Measurements from ENCODE around the gene GJD3. TPM values are rescaled to one million over a fixed set of nuclear protein-coding genes. Genes with fewer than 3 reads are reported as not detected.

The GJD3 gene
- total and polyA plus RNA-seq, 3 donors from 2014 or later = 2.1 to 2.6 TPM; not detected in 1

GRCh38 chr17:40338058-40338457, 26.5 kb downstream of the GJD3 start:
- H3K4me1 ChIP-seq = peaks cover 81% of the 10 kb centered on the region
- DNase-seq = no peak
- H3K9me3 ChIP-seq = no peaks in the 10 kb centered on the region
- WGBS, 2 donors = 48 to 76% methylated on average over 5 of the region's 5 CpGs
- no peaks in the 10 kb centered on the region for H3K36me3 ChIP-seq (ENCODE audit: low read depth, missing control alignments)
- no peak overlapping the region for H3K4me3 ChIP-seq
- TF ChIP-seq POLR2A (IDR thresholded peaks at IDR 0.05) (no peak), CTCF (IDR thresholded peaks at IDR 0.05) (no peak)
- H3K27me3 ChIP-seq = no peaks in the 10 kb centered on the region
- H3K27ac ChIP-seq = peak overlapping the region; percentile 59 to 97
- intact Hi-C loops (cut with DNase I; ENCODE audit: low total_unique reads) = no loop called here

- H3K4me1 ChIP-seq = peaks cover 87% of the 10 kb centered on the region
- no peaks in the 10 kb centered on the region for H3K27me3 ChIP-seq
- intact Hi-C loops (cut with DNase I; ENCODE audit: low total_unique reads) = no loop called here
- H3K27ac ChIP-seq = peak overlapping the region; percentile 59 to 97
- 39 to 47% methylated on average over 8 of the region's 8 CpGs for WGBS, 2 donors
- no peak overlapping the region for H3K4me3 ChIP-seq
- no peak for TF ChIP-seq CTCF (IDR thresholded peaks at IDR 0.05)
- no peaks in the 10 kb centered on the region for H3K36me3 ChIP-seq (ENCODE audit: low read depth, missing control alignments)
- no peak for DNase-seq
- H3K9me3 ChIP-seq = no peaks in the 10 kb centered on the region
Observed at GRCh38 chr17:40337351-40337750, 27.2 kb downstream of the GJD3 start.

- Histone ChIP-seq H3K4me3 (no peak overlapping the region), H3K36me3 (ENCODE audit: low read depth, missing control alignments) (no peaks in the 10 kb centered on the region), H3K27ac (no peak overlapping the region), H3K27me3 (no peaks in the 10 kb centered on the region), H3K4me1 (peaks cover 100% of the 10 kb centered on the region), H3K9me3 (no peaks in the 10 kb centered on the region)
- 78 to 82% methylated on average over 8 of the region's 8 CpGs for WGBS, 2 donors
- intact Hi-C loops (cut with DNase I; ENCODE audit: low total_unique reads) = no loop called here
- no peak for TF ChIP-seq CTCF (IDR thresholded peaks at IDR 0.05)
- TF ChIP-seq POLR2A (IDR thresholded peaks at IDR 0.05) = no peak
- DNase-seq = no peak
Observed at GRCh38 chr17:40335620-40336019, 28.9 kb downstream of the GJD3 start.

GRCh38 chr17:40333781-40334448, 30.6 kb downstream of the GJD3 start:
- no peaks in the 10 kb centered on the region for H3K9me3 ChIP-seq
- 80 to 93% methylated on average over 3 to 4 of the region's 4 CpGs for WGBS, 2 donors
- peaks cover 100% of the 10 kb centered on the region for H3K4me1 ChIP-seq
- no peaks in the 10 kb centered on the region for H3K36me3 ChIP-seq (ENCODE audit: low read depth, missing control alignments)
- TF ChIP-seq POLR2A (IDR thresholded peaks at IDR 0.05) (no peak), CTCF (IDR thresholded peaks at IDR 0.05) (no peak)
- no peaks in the 10 kb centered on the region for H3K27me3 ChIP-seq
- H3K4me3 ChIP-seq = no peak overlapping the region
- intact Hi-C loops (cut with DNase I; ENCODE audit: low total_unique reads) = no loop called here
- no peak for DNase-seq
- H3K27ac ChIP-seq = peak overlapping the region in 1 of 2 donors; percentile 47
